Measurements from ENCODE around the gene ZDHHC4.

Gene ZDHHC4

DNA sequence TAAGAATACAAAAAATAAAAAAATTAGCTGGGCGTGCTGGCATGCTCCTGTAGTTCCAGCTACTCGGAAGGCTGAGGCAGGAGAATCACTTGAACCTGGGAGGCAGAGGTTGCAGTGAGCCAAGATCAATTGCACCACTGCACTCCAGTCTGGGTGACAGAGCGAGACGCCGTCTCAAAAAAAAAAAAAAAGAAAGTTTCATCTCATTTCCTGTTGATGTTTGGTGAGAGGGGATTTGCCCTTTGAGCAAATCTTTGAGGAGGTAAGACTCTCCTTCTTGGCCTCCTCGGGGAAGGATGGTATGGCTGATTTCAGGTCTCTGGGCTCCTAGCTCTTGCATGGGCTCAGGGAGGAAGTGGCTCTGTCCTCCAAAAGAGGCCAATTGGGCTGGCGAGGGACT is 22.4 kb upstream of the ZDHHC4 start:
- Histone ChIP-seq H3K4me3 (ENCODE audit: low read depth, low read length) (no peak overlapping the region), H3K27ac (ENCODE audit: extremely low read depth, low read depth, low read length) (no peak overlapping the region), H3K9me3 (ENCODE audit: control insufficient read depth, insufficient read depth, low read depth, low read length) (no peaks in the 10 kb centered on the region), H3K36me3 (ENCODE audit: control insufficient read depth in 2 of 2, insufficient read depth in 1 of 2, low read length in 2 of 2) (no peaks in the 10 kb centered on the region), H3K4me1 (ENCODE audit: control insufficient read depth, insufficient read depth, low read length) (no peaks in the 10 kb centered on the region)
- TF ChIP-seq ZNF776 (tag by site-specific recombination; IDR thresholded peaks at IDR 0.05; ENCODE audit: borderline replicate concordance) (no peak), GLIS2 (tag by site-specific recombination; IDR thresholded peaks at IDR 0.05) (no peak), TRIM28 (IDR thresholded peaks at IDR 0.05; ENCODE audit: borderline replicate concordance, low read length) (no peak), FEZF1 (tag by site-specific recombination; IDR thresholded peaks at IDR 0.05) (no peak), CTCF (tag by site-specific recombination; IDR thresholded peaks at IDR 0.05) (no peak), ZNF677 (tag by site-specific recombination; IDR thresholded peaks at IDR 0.05) (no peak), ZNF157 (tag by site-specific recombination; IDR thresholded peaks at IDR 0.05) (no peak), KLF10 (tag by site-specific recombination; IDR thresholded peaks at IDR 0.05) (no peak), SP2 (tag by site-specific recombination; IDR thresholded peaks at IDR 0.05) (no peak), ZNF433 (tag by site-specific recombination; IDR thresholded peaks at IDR 0.05; ENCODE audit: low read depth) (no peak), ZNF707 (tag by site-specific recombination; IDR thresholded peaks at IDR 0.05) (no peak), ZSCAN30 (tag by site-specific recombination; IDR thresholded peaks at IDR 0.05) (no peak), ZNF16 (tag by site-specific recombination; IDR thresholded peaks at IDR 0.05; ENCODE audit: low read depth) (no peak), BCL11A (tag by site-specific recombination; IDR thresholded peaks at IDR 0.05; ENCODE audit: low read depth) (no peak)
- TF ChIP-seq, protein P1, sequence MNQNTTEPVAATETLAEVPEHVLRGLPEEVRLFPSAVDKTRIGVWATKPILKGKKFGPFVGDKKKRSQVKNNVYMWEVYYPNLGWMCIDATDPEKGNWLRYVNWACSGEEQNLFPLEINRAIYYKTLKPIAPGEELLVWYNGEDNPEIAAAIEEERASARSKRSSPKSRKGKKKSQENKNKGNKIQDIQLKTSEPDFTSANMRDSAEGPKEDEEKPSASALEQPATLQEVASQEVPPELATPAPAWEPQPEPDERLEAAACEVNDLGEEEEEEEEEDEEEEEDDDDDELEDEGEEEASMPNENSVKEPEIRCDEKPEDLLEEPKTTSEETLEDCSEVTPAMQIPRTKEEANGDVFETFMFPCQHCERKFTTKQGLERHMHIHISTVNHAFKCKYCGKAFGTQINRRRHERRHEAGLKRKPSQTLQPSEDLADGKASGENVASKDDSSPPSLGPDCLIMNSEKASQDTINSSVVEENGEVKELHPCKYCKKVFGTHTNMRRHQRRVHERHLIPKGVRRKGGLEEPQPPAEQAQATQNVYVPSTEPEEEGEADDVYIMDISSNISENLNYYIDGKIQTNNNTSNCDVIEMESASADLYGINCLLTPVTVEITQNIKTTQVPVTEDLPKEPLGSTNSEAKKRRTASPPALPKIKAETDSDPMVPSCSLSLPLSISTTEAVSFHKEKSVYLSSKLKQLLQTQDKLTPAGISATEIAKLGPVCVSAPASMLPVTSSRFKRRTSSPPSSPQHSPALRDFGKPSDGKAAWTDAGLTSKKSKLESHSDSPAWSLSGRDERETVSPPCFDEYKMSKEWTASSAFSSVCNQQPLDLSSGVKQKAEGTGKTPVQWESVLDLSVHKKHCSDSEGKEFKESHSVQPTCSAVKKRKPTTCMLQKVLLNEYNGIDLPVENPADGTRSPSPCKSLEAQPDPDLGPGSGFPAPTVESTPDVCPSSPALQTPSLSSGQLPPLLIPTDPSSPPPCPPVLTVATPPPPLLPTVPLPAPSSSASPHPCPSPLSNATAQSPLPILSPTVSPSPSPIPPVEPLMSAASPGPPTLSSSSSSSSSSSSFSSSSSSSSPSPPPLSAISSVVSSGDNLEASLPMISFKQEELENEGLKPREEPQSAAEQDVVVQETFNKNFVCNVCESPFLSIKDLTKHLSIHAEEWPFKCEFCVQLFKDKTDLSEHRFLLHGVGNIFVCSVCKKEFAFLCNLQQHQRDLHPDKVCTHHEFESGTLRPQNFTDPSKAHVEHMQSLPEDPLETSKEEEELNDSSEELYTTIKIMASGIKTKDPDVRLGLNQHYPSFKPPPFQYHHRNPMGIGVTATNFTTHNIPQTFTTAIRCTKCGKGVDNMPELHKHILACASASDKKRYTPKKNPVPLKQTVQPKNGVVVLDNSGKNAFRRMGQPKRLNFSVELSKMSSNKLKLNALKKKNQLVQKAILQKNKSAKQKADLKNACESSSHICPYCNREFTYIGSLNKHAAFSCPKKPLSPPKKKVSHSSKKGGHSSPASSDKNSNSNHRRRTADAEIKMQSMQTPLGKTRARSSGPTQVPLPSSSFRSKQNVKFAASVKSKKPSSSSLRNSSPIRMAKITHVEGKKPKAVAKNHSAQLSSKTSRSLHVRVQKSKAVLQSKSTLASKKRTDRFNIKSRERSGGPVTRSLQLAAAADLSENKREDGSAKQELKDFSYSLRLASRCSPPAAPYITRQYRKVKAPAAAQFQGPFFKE (tag by site-specific recombination; IDR thresholded peaks at IDR 0.05; ENCODE audit: borderline replicate concordance): no peak
- TF ChIP-seq, protein P2, sequence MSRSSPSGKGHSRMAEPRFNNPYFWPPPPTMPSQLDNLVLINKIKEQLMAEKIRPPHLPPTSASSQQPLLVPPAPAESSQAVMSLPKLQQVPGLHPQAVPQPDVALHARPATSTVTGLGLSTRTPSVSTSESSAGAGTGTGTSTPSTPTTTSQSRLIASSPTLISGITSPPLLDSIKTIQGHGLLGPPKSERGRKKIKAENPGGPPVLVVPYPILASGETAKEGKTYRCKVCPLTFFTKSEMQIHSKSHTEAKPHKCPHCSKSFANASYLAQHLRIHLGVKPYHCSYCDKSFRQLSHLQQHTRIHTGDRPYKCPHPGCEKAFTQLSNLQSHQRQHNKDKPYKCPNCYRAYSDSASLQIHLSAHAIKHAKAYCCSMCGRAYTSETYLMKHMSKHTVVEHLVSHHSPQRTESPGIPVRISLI (tag by site-specific recombination; IDR thresholded peaks at IDR 0.05): no peak
- POLR2A ChIA-PET: no interaction called here
- CTCF ChIA-PET: interaction anchor here (0.6 to 1.3 kb wide), 3 partner anchors 38 to 301 kb away, joined by 3 read pairs; no protein-coding TSS in a partner anchor

GRCh38 chr7:6556196-6556595 is 21.1 kb upstream of the ZDHHC4 start:
- ChIA-PET CTCF (no interaction called here), POLR2A (no interaction called here)
- no peaks in the 10 kb centered on the region for H3K4me1 ChIP-seq (ENCODE audit: control insufficient read depth, insufficient read depth, low read length)
- no peak overlapping the region for H3K4me3 ChIP-seq (ENCODE audit: low read depth, low read length)
- H3K27ac ChIP-seq (ENCODE audit: extremely low read depth, low read depth, low read length): no peak overlapping the region
- no peaks in the 10 kb centered on the region for H3K9me3 ChIP-seq (ENCODE audit: control insufficient read depth, insufficient read depth, low read depth, low read length)
- H3K36me3 ChIP-seq (ENCODE audit: control insufficient read depth in 2 of 2, insufficient read depth in 1 of 2, low read length in 2 of 2): no peaks in the 10 kb centered on the region
- no peak for TF ChIP-seq ZNF776 (tag by site-specific recombination; IDR thresholded peaks at IDR 0.05; ENCODE audit: borderline replicate concordance)
- TF ChIP-seq ZNF677 (tag by site-specific recombination; IDR thresholded peaks at IDR 0.05): no peak
- no peak for TF ChIP-seq EGR2 (tag by site-specific recombination; IDR thresholded peaks at IDR 0.05; ENCODE audit: low read depth)
- no peak for TF ChIP-seq MZF1 (tag by site-specific recombination; IDR thresholded peaks at IDR 0.05; ENCODE audit: borderline replicate concordance)
- TF ChIP-seq, protein P3, sequence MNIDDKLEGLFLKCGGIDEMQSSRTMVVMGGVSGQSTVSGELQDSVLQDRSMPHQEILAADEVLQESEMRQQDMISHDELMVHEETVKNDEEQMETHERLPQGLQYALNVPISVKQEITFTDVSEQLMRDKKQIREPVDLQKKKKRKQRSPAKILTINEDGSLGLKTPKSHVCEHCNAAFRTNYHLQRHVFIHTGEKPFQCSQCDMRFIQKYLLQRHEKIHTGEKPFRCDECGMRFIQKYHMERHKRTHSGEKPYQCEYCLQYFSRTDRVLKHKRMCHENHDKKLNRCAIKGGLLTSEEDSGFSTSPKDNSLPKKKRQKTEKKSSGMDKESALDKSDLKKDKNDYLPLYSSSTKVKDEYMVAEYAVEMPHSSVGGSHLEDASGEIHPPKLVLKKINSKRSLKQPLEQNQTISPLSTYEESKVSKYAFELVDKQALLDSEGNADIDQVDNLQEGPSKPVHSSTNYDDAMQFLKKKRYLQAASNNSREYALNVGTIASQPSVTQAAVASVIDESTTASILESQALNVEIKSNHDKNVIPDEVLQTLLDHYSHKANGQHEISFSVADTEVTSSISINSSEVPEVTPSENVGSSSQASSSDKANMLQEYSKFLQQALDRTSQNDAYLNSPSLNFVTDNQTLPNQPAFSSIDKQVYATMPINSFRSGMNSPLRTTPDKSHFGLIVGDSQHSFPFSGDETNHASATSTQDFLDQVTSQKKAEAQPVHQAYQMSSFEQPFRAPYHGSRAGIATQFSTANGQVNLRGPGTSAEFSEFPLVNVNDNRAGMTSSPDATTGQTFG (tag by site-specific recombination; IDR thresholded peaks at IDR 0.05; ENCODE audit: borderline replicate concordance): no peak
- no peak for TF ChIP-seq ZBTB49 (tag by site-specific recombination; IDR thresholded peaks at IDR 0.05; ENCODE audit: low read depth)
- TF ChIP-seq ZNF670 (tag by site-specific recombination; IDR thresholded peaks at IDR 0.05; ENCODE audit: low read depth): no peak
- no peak for TF ChIP-seq ZNF747 (tag by site-specific recombination; IDR thresholded peaks at IDR 0.05)
- TF ChIP-seq ZBTB21 (tag by site-specific recombination; IDR thresholded peaks at IDR 0.05): no peak

Measured in HEK293 (cell line).